ENCODE measurements around the gene LEMD3.

LEMD3 gene

GRCh38 chr12:65125975-65126374 lies 43.4 kb upstream of the LEMD3 start:
- no peak overlapping the region for H3K4me3 ChIP-seq (ENCODE audit: control insufficient read depth, low read depth, low read length)
- no peak for TF ChIP-seq CTCF (IDR thresholded peaks at IDR 0.05; ENCODE audit: control insufficient read depth, insufficient read depth, low read depth, low read length, missing control alignments)
- DNase-seq (ENCODE audit: low read depth) = no peak

- no peak for TF ChIP-seq CTCF (IDR thresholded peaks at IDR 0.05; ENCODE audit: control insufficient read depth, insufficient read depth, low read depth, low read length, missing control alignments)
- DNase-seq (ENCODE audit: low read depth) = no peak
- no peak overlapping the region for H3K4me3 ChIP-seq (ENCODE audit: control insufficient read depth, low read depth, low read length)
Observed at GRCh38 chr12:65126482-65126881, 42.9 kb upstream of the LEMD3 start.

- TF ChIP-seq CTCF (IDR thresholded peaks at IDR 0.05; ENCODE audit: control insufficient read depth, insufficient read depth, low read depth, low read length, missing control alignments) = no peak
- H3K4me3 ChIP-seq (ENCODE audit: control insufficient read depth, low read depth, low read length) = no peak overlapping the region
- DNase-seq (ENCODE audit: low read depth) = no peak
Observed at GRCh38 chr12:65133879-65134278, 35.5 kb upstream of the LEMD3 start.

GRCh38 chr12:65139389-65139788 lies 30.0 kb upstream of the LEMD3 start:
- H3K4me3 ChIP-seq (ENCODE audit: control insufficient read depth, low read depth, low read length) = no peak overlapping the region
- no peak for TF ChIP-seq CTCF (IDR thresholded peaks at IDR 0.05; ENCODE audit: control insufficient read depth, insufficient read depth, low read depth, low read length, missing control alignments)
- no peak for DNase-seq (ENCODE audit: low read depth)

- DNase-seq (ENCODE audit: low read depth) = no peak
- TF ChIP-seq CTCF (IDR thresholded peaks at IDR 0.05; ENCODE audit: control insufficient read depth, insufficient read depth, low read depth, low read length, missing control alignments) = no peak
- H3K4me3 ChIP-seq (ENCODE audit: control insufficient read depth, low read depth, low read length) = no peak overlapping the region
Observed at GRCh38 chr12:65140738-65141137, 28.6 kb upstream of the LEMD3 start.

- TF ChIP-seq CTCF (IDR thresholded peaks at IDR 0.05; ENCODE audit: control insufficient read depth, insufficient read depth, low read depth, low read length, missing control alignments) = no peak
- no peak overlapping the region for H3K4me3 ChIP-seq (ENCODE audit: control insufficient read depth, low read depth, low read length)
- no peak for DNase-seq (ENCODE audit: low read depth)
Observed at GRCh38 chr12:65147312-65147905, 22.0 kb upstream of the LEMD3 start.

- H3K4me3 ChIP-seq (ENCODE audit: control insufficient read depth, low read depth, low read length) = no peak overlapping the region
- DNase-seq (ENCODE audit: low read depth) = no peak
- TF ChIP-seq CTCF (IDR thresholded peaks at IDR 0.05; ENCODE audit: control insufficient read depth, insufficient read depth, low read depth, low read length, missing control alignments) = no peak
Observed at GRCh38 chr12:65152012-65152411, 17.4 kb upstream of the LEMD3 start.

Measured in AG09309 (cell line).